ENCODE data around the gene NUPR2. TPM values are rescaled to one million over a fixed set of nuclear protein-coding genes. Genes with fewer than 3 reads are reported as not detected.
"Not testable (repeated sequence)": the region's sequence is repeated elsewhere in the genome, so short reads cannot be mapped to it uniquely, and the experiment has no call there.

Gene NUPR2
- total RNA-seq, 1 donor from 2014 or later = 1.5 TPM

DNA sequence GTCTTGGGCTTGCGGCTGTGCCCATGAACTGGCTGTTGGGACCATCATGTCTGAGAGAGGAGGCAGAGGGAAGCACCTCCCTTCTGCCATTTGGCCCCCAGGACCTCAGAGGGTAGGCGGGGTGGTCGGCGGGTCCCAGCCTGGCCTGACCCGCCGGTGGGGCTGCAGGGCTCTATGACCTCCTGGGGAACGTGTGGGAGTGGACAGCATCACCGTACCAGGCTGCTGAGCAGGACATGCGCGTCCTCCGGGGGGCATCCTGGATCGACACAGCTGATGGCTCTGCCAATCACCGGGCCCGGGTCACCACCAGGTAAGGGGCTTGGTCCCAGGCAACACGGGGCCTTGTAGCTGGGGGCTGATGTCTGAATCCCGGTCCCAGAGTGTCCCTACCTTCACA lies 38.0 kb downstream of the NUPR2 start:
- no peak overlapping the region for H3K4me3 ChIP-seq (ENCODE audit: low read depth, low read length)
- DNase-seq (ENCODE audit: low read depth) = no peak
- TF ChIP-seq, protein P1, sequence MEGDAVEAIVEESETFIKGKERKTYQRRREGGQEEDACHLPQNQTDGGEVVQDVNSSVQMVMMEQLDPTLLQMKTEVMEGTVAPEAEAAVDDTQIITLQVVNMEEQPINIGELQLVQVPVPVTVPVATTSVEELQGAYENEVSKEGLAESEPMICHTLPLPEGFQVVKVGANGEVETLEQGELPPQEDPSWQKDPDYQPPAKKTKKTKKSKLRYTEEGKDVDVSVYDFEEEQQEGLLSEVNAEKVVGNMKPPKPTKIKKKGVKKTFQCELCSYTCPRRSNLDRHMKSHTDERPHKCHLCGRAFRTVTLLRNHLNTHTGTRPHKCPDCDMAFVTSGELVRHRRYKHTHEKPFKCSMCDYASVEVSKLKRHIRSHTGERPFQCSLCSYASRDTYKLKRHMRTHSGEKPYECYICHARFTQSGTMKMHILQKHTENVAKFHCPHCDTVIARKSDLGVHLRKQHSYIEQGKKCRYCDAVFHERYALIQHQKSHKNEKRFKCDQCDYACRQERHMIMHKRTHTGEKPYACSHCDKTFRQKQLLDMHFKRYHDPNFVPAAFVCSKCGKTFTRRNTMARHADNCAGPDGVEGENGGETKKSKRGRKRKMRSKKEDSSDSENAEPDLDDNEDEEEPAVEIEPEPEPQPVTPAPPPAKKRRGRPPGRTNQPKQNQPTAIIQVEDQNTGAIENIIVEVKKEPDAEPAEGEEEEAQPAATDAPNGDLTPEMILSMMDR (IDR thresholded peaks at IDR 0.05; ENCODE audit: insufficient read depth, low read length, poor library complexity, severe bottlenecking) = no peak
- H3K27me3 ChIP-seq (ENCODE audit: control insufficient read depth, insufficient read depth, low read length) = no peaks in the 10 kb centered on the region
- H3K36me3 ChIP-seq (ENCODE audit: control insufficient read depth, insufficient read depth, low read length) = peaks cover 2% of the 10 kb centered on the region

DNA sequence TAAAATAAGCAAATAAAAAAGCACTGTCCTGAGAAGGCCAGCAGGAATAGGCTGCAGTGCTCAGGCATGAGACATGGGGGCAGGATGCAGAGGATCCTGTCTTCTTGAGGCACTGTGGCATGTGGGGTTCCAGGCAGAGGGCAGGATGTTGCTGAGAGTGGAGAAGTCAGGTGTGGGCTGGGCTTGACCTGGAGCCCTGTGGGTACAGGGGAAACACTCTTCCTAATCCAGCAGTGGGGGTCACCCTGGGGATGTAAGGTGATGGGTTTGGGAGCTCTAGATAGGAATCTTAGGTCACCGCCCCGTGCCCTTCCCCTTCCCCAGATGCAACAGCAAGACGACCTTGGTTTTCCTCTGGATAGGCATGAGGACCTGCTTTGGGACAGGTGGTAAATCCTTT lies 38.5 kb downstream of the NUPR2 start:
- peaks cover 2% of the 10 kb centered on the region for H3K36me3 ChIP-seq (ENCODE audit: control insufficient read depth, insufficient read depth, low read length)
- H3K27me3 ChIP-seq (ENCODE audit: control insufficient read depth, insufficient read depth, low read length) = no peaks in the 10 kb centered on the region
- H3K4me3 ChIP-seq (ENCODE audit: low read depth, low read length) = no peak overlapping the region
- TF ChIP-seq, protein P1 (IDR thresholded peaks at IDR 0.05; ENCODE audit: insufficient read depth, low read length, poor library complexity, severe bottlenecking) = no peak
- DNase-seq (ENCODE audit: low read depth) = no peak

DNA sequence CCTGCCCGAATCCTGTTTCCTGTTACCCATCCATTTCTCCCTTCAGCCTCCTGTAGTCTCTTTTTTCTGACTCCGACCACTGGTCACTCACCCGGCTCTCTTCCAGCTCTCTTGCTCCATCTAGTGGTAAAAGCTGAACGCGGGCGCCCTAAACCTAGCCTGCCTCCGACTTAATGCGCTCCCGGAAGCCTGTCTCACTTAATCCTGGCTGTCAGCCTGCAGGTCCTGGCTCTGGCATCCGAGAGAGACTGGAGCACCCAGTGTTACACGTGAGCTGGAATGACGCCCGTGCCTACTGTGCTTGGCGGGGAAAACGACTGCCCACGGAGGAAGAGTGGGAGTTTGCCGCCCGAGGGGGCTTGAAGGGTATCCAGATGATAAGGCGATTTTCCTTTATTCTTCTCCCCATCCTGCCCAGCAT lies 41.8 kb downstream of the NUPR2 start:
- no peak overlapping the region for H3K4me3 ChIP-seq (ENCODE audit: low read depth, low read length)
- H3K36me3 ChIP-seq (ENCODE audit: control insufficient read depth, insufficient read depth, low read length) = peaks cover 2% of the 10 kb centered on the region
- TF ChIP-seq, protein P1 (IDR thresholded peaks at IDR 0.05; ENCODE audit: insufficient read depth, low read length, poor library complexity, severe bottlenecking) = peak; percentile 92
- DNase-seq (ENCODE audit: low read depth) = peak; percentile 39
- no peaks in the 10 kb centered on the region for H3K27me3 ChIP-seq (ENCODE audit: control insufficient read depth, insufficient read depth, low read length)

DNA sequence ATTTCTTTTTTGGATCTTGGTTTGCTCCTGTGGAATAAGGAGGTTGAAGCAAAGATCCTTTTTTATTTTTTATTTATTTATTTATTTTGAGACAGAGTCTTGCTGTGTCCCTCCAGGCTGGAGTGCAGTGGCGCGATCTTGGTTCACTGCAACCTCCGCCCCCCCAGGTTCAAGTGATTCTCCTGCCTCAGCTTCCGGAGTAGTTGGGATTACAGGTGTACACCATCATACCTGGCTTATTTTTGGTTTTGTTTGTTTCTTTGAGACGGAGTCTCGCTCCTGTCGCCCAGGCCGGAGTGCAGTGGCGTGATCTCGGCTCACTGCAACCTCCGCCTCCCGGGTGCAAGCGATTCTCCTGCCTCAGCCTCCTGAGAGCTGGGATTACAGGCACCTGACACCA lies 49.8 kb downstream of the NUPR2 start:
- not testable (repeated sequence) for DNase-seq (ENCODE audit: low read depth); H3K4me3 ChIP-seq (ENCODE audit: low read depth, low read length); H3K36me3 ChIP-seq (ENCODE audit: control insufficient read depth, insufficient read depth, low read length); H3K27me3 ChIP-seq (ENCODE audit: control insufficient read depth, insufficient read depth, low read length)

Other genes with a start within 250 kb of the NUPR2 start
- 2.8 and 4.3 TPM in 2 replicates for gene ZNF713, start 229.0 kb downstream of the NUPR2 start, total RNA-seq
- gene MRPS17, start 164.5 kb downstream of the NUPR2 start, total RNA-seq = 12.9 and 15.5 TPM in 2 replicates
- gene NIPSNAP2, start 151.8 kb downstream of the NUPR2 start, total RNA-seq = 66.3 and 75.0 TPM in 2 replicates
- gene PSPH, start 65.0 kb downstream of the NUPR2 start, total RNA-seq = 79.6 and 81.4 TPM in 2 replicates
- 171 and 236 TPM in 2 replicates for gene CCT6A, start 64.7 kb downstream of the NUPR2 start, total RNA-seq
- 98.6 and 107 TPM in 2 replicates for gene SUMF2, start 52.1 kb downstream of the NUPR2 start, total RNA-seq
- 2.0 TPM in 1 of 2 replicates, not detected in the other for gene PHKG1, start 23.5 kb downstream of the NUPR2 start, total RNA-seq
- 687 and 735 TPM in 2 replicates for gene CHCHD2, start 9.9 kb downstream of the NUPR2 start, total RNA-seq

All from kidney epithelial cell (primary cell).